ENCODE data around the gene GCM1. TPM values are rescaled to one million over a fixed set of nuclear protein-coding genes. Genes with fewer than 3 reads are reported as not detected.
A peak's percentile ranks its signal among the peaks of the same experiment; 100 is the strongest.

The GCM1 gene
- total and polyA plus RNA-seq, 2 donors (not counting 1 experiment from before 2014, with no cell fraction given): 0.57 to 1.5 TPM

DNA sequence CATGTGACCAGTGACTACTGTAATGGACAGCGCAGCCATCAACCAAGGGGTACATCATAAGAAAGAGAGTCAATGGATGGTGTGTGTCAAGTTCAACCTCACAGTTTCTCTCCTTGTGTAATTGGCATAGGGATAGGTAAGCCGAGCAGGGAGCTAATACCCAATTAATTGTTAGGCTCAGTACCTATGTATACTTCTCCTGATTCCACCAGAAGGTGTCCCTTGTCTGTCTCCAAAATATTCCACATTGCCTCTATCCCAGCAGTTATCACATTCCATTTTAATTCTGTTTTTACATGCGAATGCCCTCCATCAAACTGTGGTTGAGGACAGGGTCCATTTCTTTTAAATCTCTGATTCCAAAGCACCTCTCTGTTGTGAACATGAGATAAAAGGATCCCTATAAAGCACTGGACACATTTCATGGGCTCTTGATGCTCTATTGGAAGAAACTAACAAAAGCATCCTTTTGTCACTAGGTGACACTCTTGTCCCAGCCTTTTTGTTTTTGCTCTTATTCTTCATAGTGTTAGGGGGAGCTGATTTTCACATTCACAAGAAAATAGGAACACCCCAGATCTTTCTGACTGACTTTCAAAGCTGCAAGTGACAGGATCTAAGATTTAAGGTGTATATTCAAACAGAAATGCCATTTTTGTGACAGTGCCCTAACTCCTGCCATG lies 44.5 kb downstream of the GCM1 start:
- WGBS (ENCODE audit: insufficient coverage): 100% methylated on average over 2 of the region's 3 CpGs
- intact Hi-C loops (cut with micrococcal nuclease): loop anchor here (1.0 kb wide), 2 partner anchors 380 to 624 kb away; no protein-coding TSS in a partner anchor
- Mint-ChIP-seq H3K4me3 (no peak overlapping the region), H3K4me1 (no peaks in the 10 kb centered on the region), H3K27me3 (no peaks in the 10 kb centered on the region), H3K27ac (no peak overlapping the region), H3K9me3 (ENCODE audit: insufficient read depth) (no peaks in the 10 kb centered on the region)
- Histone ChIP-seq H3K4me2 (replicated peaks; ENCODE audit: low read depth, low read length, poor library complexity, severe bottlenecking) (no peak overlapping the region), H3K79me2 (ENCODE audit: control insufficient read depth, insufficient read depth, low read length) (no peaks in the 10 kb centered on the region), H3K27me3 (replicated peaks in 1 of 4; ENCODE audit: control extremely low read depth in 1 of 4, control insufficient read depth in 3 of 4, insufficient read depth in 4 of 4, low read length in 3 of 4) (no peaks in the 10 kb centered on the region), H3K9me3 (ENCODE audit: control extremely low read depth in 1 of 3, control insufficient read depth in 2 of 3, insufficient read depth in 1 of 3, low read length in 2 of 3) (no peaks in the 10 kb centered on the region), H4K20me1 (ENCODE audit: control insufficient read depth, insufficient read depth, low read length, poor library complexity, severe bottlenecking) (no peaks in the 10 kb centered on the region), H3K36me3 (replicated peaks in 1 of 2; ENCODE audit: control extremely low read depth in 1 of 2, control insufficient read depth in 1 of 2, extremely low read depth in 1 of 2, insufficient read depth in 2 of 2, low read length in 1 of 2) (peaks cover 0 to 8% of the 10 kb centered on the region in 2 experiments), H2AFZ (ENCODE audit: insufficient read depth, low read depth, low read length, poor library complexity, severe bottlenecking) (no peak overlapping the region), H3K4me1 (ENCODE audit: control insufficient read depth in 2 of 2, insufficient read depth in 2 of 2, low read length in 2 of 2) (no peaks in the 10 kb centered on the region), H3K9ac (ENCODE audit: low read length) (no peak overlapping the region), H3K27ac (ENCODE audit: low read length in 2 of 2) (no peak overlapping the region), H3K4me3 (ENCODE audit: control extremely low read depth in 1 of 5, extremely low read depth in 1 of 5, insufficient read depth in 1 of 5, low read depth in 2 of 5, low read length in 4 of 5) (no peak overlapping the region)
- TF ChIP-seq, protein P1, sequence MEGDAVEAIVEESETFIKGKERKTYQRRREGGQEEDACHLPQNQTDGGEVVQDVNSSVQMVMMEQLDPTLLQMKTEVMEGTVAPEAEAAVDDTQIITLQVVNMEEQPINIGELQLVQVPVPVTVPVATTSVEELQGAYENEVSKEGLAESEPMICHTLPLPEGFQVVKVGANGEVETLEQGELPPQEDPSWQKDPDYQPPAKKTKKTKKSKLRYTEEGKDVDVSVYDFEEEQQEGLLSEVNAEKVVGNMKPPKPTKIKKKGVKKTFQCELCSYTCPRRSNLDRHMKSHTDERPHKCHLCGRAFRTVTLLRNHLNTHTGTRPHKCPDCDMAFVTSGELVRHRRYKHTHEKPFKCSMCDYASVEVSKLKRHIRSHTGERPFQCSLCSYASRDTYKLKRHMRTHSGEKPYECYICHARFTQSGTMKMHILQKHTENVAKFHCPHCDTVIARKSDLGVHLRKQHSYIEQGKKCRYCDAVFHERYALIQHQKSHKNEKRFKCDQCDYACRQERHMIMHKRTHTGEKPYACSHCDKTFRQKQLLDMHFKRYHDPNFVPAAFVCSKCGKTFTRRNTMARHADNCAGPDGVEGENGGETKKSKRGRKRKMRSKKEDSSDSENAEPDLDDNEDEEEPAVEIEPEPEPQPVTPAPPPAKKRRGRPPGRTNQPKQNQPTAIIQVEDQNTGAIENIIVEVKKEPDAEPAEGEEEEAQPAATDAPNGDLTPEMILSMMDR (IDR thresholded peaks at IDR 0.05): peak; percentile 54
- TF ChIP-seq EZH2 (IDR thresholded peaks at IDR 0.05; ENCODE audit: borderline replicate concordance, insufficient read depth, low read depth, low read length, poor library complexity, severe bottlenecking): no peak
- DNase-seq: peak; percentile 52
- ChIA-PET CTCF (interaction anchor here (0.6 to 2.9 kb wide), 8 partner anchors 12 to 621 kb away, joined by 3 to 39 read pairs (median 3); no protein-coding TSS in a partner anchor), POLR2A (interaction anchor here (0.6 kb wide), 1 partner anchor 60 kb away, joined by 6 read pairs; no protein-coding TSS in a partner anchor)
- peak; percentile 53 for ATAC-seq (ENCODE audit: low read depth)

DNA sequence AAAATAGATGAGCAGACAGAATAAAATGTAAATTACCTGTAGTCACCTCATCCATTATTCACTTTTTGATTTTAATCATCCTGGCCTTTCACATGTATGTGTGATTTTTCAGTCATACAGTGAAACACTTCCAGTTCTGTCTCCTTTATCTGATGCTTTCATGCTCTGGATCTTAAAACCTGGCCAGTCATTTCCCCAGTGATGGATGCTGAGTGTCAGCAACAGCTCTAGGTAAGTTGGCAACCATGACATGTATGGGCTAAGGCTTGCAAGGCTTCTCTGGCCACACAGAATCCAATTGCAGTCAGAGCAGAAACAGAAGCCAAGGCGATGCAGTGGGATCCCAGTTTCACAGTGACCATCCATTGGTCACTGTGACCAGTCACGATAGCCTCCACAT lies 47.6 kb downstream of the GCM1 start:
- Histone ChIP-seq H3K4me1 (ENCODE audit: control insufficient read depth in 2 of 2, insufficient read depth in 2 of 2, low read length in 2 of 2) (no peaks in the 10 kb centered on the region), H3K27ac (ENCODE audit: low read length in 2 of 2) (no peak overlapping the region), H4K20me1 (ENCODE audit: control insufficient read depth, insufficient read depth, low read length, poor library complexity, severe bottlenecking) (no peaks in the 10 kb centered on the region), H3K9me3 (ENCODE audit: control extremely low read depth in 1 of 3, control insufficient read depth in 2 of 3, insufficient read depth in 1 of 3, low read length in 2 of 3) (no peaks in the 10 kb centered on the region), H3K27me3 (replicated peaks in 1 of 4; ENCODE audit: control extremely low read depth in 1 of 4, control insufficient read depth in 3 of 4, insufficient read depth in 4 of 4, low read length in 3 of 4) (no peaks in the 10 kb centered on the region), H3K9ac (ENCODE audit: low read length) (no peak overlapping the region), H2AFZ (ENCODE audit: insufficient read depth, low read depth, low read length, poor library complexity, severe bottlenecking) (no peak overlapping the region), H3K4me2 (replicated peaks; ENCODE audit: low read depth, low read length, poor library complexity, severe bottlenecking) (no peak overlapping the region), H3K79me2 (ENCODE audit: control insufficient read depth, insufficient read depth, low read length) (no peaks in the 10 kb centered on the region), H3K4me3 (ENCODE audit: control extremely low read depth in 1 of 5, extremely low read depth in 1 of 5, insufficient read depth in 1 of 5, low read depth in 2 of 5, low read length in 4 of 5) (no peak overlapping the region), H3K36me3 (replicated peaks in 1 of 2; ENCODE audit: control extremely low read depth in 1 of 2, control insufficient read depth in 1 of 2, extremely low read depth in 1 of 2, insufficient read depth in 2 of 2, low read length in 1 of 2) (peaks cover 2 to 34% of the 10 kb centered on the region in 2 experiments)
- POLR2A ChIA-PET: no interaction called here
- intact Hi-C loops (cut with micrococcal nuclease): no loop called here
- H3K27me3 Mint-ChIP-seq: no peaks in the 10 kb centered on the region
- H3K4me3 Mint-ChIP-seq: no peak overlapping the region
- DNase-seq (no peak), ATAC-seq (ENCODE audit: low read depth) (no peak)
- TF ChIP-seq EZH2 (IDR thresholded peaks at IDR 0.05; ENCODE audit: borderline replicate concordance, insufficient read depth, low read depth, low read length, poor library complexity, severe bottlenecking): no peak
- TF ChIP-seq, protein P1 (IDR thresholded peaks at IDR 0.05): no peak
- no peaks in the 10 kb centered on the region for H3K9me3 Mint-ChIP-seq (ENCODE audit: insufficient read depth)
- WGBS (ENCODE audit: insufficient coverage): 100% methylated on average over 1 of the region's 2 CpGs
- CTCF ChIA-PET: no interaction called here
- H3K4me1 Mint-ChIP-seq: no peaks in the 10 kb centered on the region
- no peak overlapping the region for H3K27ac Mint-ChIP-seq
